Upper lobe of left lung (tissue), 6 donors: Measurements from ENCODE around the gene AMOTL2. TPM values are rescaled to one million over a fixed set of nuclear protein-coding genes. Genes with fewer than 3 reads are reported as not detected.

Experiments used
- ATAC-seq, 2 donors: fragments of 200-7000 bp; cut with Tn5 transposase; one replicate each; pipeline ENCODE4 v1.9.1; 2022; ENCODE audit warnings: mild to moderate bottlenecking in 2 of 2, moderate library complexity in 2 of 2; ENCODE audit not compliant: low FRiP score in 2 of 2
- DNase-seq, 2 donors: peaks; one replicate each; pipeline ENCODE4 v3.0.0-alpha.2; 2019 to 2020
- H3K27ac ChIP-seq, 4 donors: fragments of 200-600 bp; sonication (generic); one replicate each; pipeline ENCODE4 v1.5.1; 2016 to 2019
- H3K27me3 ChIP-seq, 4 donors: fragments of 200-600 bp; sonication (generic); one replicate each; pipeline ENCODE4 v1.5.1; 2017 to 2019
- H3K36me3 ChIP-seq, 4 donors: fragments of 200-600 bp; sonication (generic); one replicate each; pipeline ENCODE4 v1.5.1; 2016 to 2019
- H3K4me1 ChIP-seq, 4 donors: fragments of 200-600 bp; sonication (generic); one replicate each; pipeline ENCODE4 v1.5.1; 2018 to 2019
- H3K4me3 ChIP-seq, 4 donors: fragments of 200-600 bp; sonication (generic); one replicate each; pipeline ENCODE4 v1.5.1; 2017 to 2019; ENCODE audit warnings: mild to moderate bottlenecking in 2 of 4, moderate library complexity in 1 of 4
- H3K9me3 ChIP-seq, 4 donors: fragments of 200-600 bp; sonication (generic); one replicate each; pipeline ENCODE4 v1.5.1; 2018 to 2019
- EP300 ChIP-seq, 4 donors: sonication (generic); formaldehyde crosslinking; IDR thresholded peaks; one replicate each; pipeline ENCODE4 v1.5.1; 2017; ENCODE audit warnings: antibody characterized with exemption in 4 of 4, control low read depth in 2 of 4
- POLR2A ChIP-seq, 4 donors: fragments of 450-650 bp; IDR thresholded peaks; one replicate each; pipeline ENCODE4 v1.5.1; 2016 to 2017; ENCODE audit warnings: antibody characterized with exemption in 4 of 4, mild to moderate bottlenecking in 2 of 4
- POLR2AphosphoS5 ChIP-seq, 2 donors: sonication (generic); formaldehyde crosslinking; IDR thresholded peaks; one replicate each; pipeline ENCODE4 v1.5.1; 2017; ENCODE audit warnings: antibody characterized with exemption in 2 of 2
- WGBS, 2 donors: methylation state at CpG; one replicate each; pipeline ENCODE4 v1.1.5; 2017 to 2018; 5-methylcytosine and 5-hydroxymethylcytosine counted together
- total RNA-seq, 6 donors: library from RNA; depleted of rRNA in 4 of 6; stranded (reverse); fragments of >200 nt in 4 of 6; gene quantifications; one replicate each; pipeline versions ENCODE4 v1.1.0 to v1.2.1, GENCODE V29; 2016 to 2021
- TF ChIP-seq, protein P1 (sequence below), 6 experiments: fragments of 450-650 bp in 4 of 6; fragments of 200-600 bp in 2 of 6; sonication (generic) in 2 of 6; IDR thresholded peaks; one replicate each; pipeline ENCODE4 v1.5.1; 2016 to 2019; ENCODE audit warnings: antibody characterized with exemption in 6 of 6
- donor health status: DM: no; HTN: no; CAD: no; lungs with moderate emphysema.
- donor health status: DM: no; HTN: yes; CAD: no; lungs with severe emphysema.

Gene AMOTL2
- total RNA-seq, 6 donors from 2014 or later = 73.3 to 179 (median 132) TPM

DNA sequence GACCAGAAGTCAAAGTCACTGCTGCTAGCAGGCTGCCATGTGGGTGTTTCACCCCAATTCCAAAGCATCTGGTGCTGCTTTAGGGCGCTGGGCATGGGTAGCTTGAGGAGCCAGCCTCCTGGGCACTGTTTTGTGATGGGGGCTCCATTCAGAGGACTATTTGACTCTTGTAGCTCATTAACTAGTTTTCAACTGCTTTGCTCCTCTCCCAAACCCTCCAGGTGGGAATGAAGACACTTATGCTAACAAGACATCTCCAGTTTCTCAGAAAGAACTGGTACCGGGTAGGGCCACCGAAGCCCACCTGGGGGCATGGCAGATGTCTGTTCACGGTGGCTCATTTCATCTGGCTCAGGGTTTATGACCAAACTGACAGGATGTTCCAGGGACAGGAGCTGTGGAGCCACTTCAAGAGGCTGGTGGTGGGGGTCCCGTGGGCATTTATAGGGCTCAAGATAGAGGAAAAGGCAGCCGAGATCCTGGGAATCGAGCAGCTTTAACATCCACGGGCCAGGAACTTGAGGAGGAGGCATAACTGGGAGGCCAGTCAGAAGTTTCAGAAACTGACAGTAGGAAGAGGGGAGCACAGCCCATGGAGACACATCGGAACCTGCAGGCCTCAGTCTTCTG lies 17.7 kb downstream of the AMOTL2 start:
- Histone ChIP-seq H3K4me1 (peaks cover 85 to 97% (median 91%) of the 10 kb centered on the region in 4 donors), H3K27me3 (no peaks in the 10 kb centered on the region), H3K27ac (peak overlapping the region; percentile 79 to 99 (median 98)), H3K36me3 (peaks cover 33 to 81% (median 48%) of the 10 kb centered on the region in 4 donors), H3K9me3 (no peaks in the 10 kb centered on the region), H3K4me3 (no peak overlapping the region)
- DNase-seq = peak in 1 of 2 donors; percentile 18
- ATAC-seq = no peak
- TF ChIP-seq POLR2AphosphoS5 (IDR thresholded peaks at IDR 0.05) = no peak
- WGBS, 2 donors = 85 to 88% methylated on average over 6 to 9 of the region's 9 CpGs

DNA sequence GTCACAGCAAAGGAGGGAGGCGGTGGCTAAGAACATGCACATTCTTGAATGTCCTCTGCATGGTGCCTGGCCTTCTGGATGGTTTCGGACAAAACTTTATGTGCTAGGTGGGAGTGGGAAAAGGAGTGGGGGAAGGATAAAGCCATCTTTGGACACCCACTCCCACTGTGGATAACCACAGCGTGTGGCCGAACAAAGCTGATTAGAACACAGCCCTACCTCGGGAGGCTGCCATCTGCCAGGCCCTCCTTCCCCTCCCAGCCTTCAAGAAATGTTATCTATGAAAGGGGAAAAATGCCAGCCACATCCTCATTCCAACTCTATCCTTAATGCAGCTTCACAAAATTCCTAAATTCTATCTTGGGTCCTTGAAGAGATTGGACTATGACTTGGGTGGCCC lies 18.8 kb downstream of the AMOTL2 start:
- Histone ChIP-seq H3K36me3 (peaks cover 22 to 70% (median 37%) of the 10 kb centered on the region in 4 donors), H3K4me3 (no peak overlapping the region), H3K4me1 (peaks cover 84 to 97% (median 87%) of the 10 kb centered on the region in 4 donors), H3K27me3 (no peaks in the 10 kb centered on the region), H3K9me3 (no peaks in the 10 kb centered on the region), H3K27ac (peak overlapping the region; percentile 21 to 98 (median 72))
- WGBS, 2 donors = 83 to 89% methylated on average over 5 of the region's 5 CpGs
- TF ChIP-seq EP300 (IDR thresholded peaks at IDR 0.05) = no peak
- TF ChIP-seq POLR2AphosphoS5 (IDR thresholded peaks at IDR 0.05) = no peak
- no peak for TF ChIP-seq POLR2A (IDR thresholded peaks at IDR 0.05)
- TF ChIP-seq, protein P1, sequence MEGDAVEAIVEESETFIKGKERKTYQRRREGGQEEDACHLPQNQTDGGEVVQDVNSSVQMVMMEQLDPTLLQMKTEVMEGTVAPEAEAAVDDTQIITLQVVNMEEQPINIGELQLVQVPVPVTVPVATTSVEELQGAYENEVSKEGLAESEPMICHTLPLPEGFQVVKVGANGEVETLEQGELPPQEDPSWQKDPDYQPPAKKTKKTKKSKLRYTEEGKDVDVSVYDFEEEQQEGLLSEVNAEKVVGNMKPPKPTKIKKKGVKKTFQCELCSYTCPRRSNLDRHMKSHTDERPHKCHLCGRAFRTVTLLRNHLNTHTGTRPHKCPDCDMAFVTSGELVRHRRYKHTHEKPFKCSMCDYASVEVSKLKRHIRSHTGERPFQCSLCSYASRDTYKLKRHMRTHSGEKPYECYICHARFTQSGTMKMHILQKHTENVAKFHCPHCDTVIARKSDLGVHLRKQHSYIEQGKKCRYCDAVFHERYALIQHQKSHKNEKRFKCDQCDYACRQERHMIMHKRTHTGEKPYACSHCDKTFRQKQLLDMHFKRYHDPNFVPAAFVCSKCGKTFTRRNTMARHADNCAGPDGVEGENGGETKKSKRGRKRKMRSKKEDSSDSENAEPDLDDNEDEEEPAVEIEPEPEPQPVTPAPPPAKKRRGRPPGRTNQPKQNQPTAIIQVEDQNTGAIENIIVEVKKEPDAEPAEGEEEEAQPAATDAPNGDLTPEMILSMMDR (IDR thresholded peaks at IDR 0.05) = no peak
- no peak for ATAC-seq
- peak in 1 of 2 donors; percentile 7 for DNase-seq

DNA sequence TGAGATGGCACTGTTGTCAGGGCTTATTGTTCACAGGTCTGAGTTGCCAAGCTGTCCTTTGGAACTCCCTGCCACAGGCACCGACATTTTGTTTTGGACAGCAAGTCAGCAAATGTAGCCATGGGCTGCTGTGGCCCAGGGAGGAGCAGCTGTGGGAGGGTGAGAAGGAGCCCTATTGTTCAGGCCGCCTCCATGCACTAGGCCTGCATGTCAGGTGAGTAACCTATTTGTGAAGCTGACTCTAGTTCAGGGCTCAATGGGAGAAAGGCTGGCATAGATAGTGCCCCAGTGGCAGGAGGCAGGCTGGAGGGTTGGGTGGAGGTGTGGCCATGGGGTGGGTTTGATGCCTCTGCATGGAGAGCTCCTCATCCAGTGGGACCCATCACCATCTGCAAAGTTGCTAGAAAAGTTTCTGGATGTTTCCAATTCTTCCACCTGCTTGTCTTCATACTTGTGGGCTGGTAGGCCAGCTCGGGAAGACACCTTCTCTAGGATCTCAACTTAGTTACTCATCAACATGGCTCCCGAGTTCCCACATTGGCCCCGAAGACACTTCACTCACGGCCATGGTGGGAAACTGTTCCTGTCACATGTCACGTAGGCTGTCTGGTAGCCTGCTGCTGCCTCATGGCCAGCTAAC lies 19.5 kb downstream of the AMOTL2 start:
- Histone ChIP-seq H3K9me3 (no peaks in the 10 kb centered on the region), H3K4me3 (no peak overlapping the region), H3K4me1 (peaks cover 77 to 93% (median 80%) of the 10 kb centered on the region in 4 donors), H3K36me3 (peaks cover 15 to 63% (median 30%) of the 10 kb centered on the region in 4 donors), H3K27ac (peak overlapping the region; percentile 21 to 98 (median 72)), H3K27me3 (no peaks in the 10 kb centered on the region)
- DNase-seq (no peak), ATAC-seq (no peak)
- WGBS, 2 donors = 78 to 80% methylated on average over 7 of the region's 7 CpGs
- TF ChIP-seq, protein P1 (IDR thresholded peaks at IDR 0.05) = no peak
- TF ChIP-seq POLR2A (IDR thresholded peaks at IDR 0.05) (no peak), POLR2AphosphoS5 (IDR thresholded peaks at IDR 0.05) (no peak), EP300 (IDR thresholded peaks at IDR 0.05) (no peak)

DNA sequence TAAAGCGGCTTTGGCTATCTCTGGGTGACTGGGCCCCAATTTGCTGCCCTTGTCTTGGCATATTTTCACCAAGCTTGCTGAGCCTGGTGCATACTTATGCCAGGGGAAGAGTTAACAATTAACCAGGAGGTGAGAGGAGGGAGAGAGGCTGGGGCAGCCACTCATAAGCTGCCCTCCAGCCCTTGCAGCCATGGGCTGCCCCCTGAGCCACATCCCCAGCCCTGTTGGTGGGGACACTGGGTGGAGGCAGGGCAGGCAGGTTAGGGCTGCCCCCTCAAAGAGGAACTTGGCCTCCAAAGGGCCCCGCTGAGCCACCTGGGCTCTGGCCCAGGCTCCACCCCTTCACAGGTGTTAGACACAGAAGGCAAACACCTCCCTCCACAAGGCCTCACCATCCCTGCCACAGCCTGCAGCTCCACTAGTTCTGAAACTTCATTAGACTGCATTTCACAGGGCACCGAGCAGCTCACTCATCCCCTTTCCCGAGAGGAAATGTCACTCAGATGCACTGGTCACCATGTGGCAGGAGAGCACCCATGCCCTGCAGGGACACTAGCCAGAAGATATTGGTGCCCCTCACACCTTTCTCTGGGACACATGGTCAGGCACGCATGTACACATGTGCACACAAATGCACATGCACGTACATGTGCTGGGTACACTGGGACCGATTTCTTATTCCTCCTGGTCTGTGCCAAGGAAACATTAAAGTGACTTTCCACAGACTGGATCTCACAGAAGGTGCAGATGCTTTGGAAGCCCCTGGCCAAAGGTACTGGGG lies 20.2 kb downstream of the AMOTL2 start:
- Histone ChIP-seq H3K9me3 (no peaks in the 10 kb centered on the region), H3K4me1 (peaks cover 73 to 86% (median 75%) of the 10 kb centered on the region in 4 donors), H3K27me3 (no peaks in the 10 kb centered on the region), H3K4me3 (no peak overlapping the region), H3K27ac (peak overlapping the region; percentile 48 to 98 (median 72)), H3K36me3 (peaks cover 8 to 56% (median 23%) of the 10 kb centered on the region in 4 donors)
- ATAC-seq (peak in 1 of 2 donors; percentile 52), DNase-seq (peak; percentile 56 to 72)
- 63 to 76% methylated on average over 5 to 7 of the region's 7 CpGs for WGBS, 2 donors
- TF ChIP-seq, protein P1 (IDR thresholded peaks at IDR 0.05) = no peak
- no peak for TF ChIP-seq POLR2A (IDR thresholded peaks at IDR 0.05)
- no peak for TF ChIP-seq EP300 (IDR thresholded peaks at IDR 0.05)
